HG03342 (cell line): Measurements from ENCODE around the gene PIP5K1C.

Experiments used
- ATAC-seq: cut with Tn5 transposase; IDR thresholded peaks from one replicate; pipeline ENCODE4 v1.9.1; 2021; ENCODE audit warnings: mild to moderate bottlenecking, moderate library complexity; ENCODE audit not compliant: unreplicated experiment

Gene PIP5K1C

DNA sequence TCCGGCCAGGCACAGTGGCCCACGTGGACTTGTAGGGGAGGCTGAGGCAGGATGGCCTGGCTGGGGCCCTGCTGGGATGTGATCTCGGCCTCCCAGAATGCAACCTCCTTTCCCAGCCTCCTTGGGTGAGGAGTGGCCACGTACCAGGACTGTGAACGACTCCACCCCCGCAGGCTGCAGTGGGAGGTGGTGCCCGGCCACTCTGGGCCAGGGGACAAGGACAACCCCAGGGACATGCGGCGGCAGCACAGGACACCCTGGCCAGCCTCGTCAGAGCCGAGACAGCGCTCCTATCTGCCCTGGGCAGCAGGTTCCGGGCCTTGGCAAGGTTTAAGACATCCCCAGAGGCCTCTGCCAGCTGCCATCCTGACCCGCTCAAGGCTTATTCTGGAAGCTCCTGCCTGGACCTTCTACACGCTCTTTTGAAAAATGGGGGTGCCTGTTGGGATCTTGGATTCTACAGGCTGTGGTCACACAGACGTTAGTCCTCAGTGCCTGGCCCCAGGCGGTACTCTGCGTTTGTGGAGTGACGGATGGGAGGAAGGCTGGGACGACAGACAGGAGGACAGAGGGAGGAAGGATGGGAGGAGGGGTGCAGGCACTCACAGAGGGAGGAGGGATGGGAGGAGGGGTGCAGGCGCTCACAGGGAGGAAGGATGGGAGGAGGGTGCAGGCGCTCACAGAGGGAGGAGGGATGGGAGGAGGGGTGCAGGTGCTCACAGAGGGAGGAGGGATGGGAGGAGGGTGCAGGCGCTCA is 53.8 kb downstream of the PIP5K1C start:
- no peak for ATAC-seq

DNA sequence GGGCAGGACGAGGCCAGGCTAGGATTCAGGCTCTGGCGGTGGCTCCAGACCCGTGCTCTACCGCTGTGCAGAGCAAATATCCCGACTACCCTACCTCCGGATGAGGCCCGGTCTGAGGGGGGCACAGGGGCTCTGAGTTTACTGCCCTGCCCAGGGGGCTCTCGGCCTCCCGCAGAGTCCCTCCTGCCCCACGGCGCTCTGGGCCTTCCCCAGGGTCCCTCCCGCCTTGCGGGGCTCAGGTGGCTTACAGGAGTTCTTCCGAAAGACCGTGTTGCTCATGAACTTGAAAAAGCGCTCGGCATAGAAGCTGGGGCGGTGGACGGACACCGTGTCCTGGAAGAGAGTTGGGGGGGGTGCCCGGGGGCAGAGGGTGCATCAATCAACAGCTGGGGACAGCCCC is 54.5 kb downstream of the PIP5K1C start:
- no peak for ATAC-seq

DNA sequence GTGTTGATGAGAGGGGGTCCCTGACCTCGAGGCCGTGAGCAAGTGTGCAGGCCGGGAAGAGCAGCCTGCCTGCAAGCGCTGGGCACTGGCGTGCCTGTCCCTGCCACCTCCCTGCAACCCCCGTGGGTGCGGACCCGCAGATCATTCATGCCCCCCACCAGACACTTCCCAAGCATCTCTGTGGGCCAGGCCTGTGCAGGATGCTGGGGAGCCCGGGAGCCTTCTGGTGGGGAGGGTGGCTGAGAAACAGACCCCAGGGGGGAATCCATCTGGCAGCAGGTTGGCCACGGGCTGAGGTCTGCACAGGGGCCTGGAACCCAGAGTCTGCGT is 55.2 kb downstream of the PIP5K1C start:
- no peak for ATAC-seq

DNA sequence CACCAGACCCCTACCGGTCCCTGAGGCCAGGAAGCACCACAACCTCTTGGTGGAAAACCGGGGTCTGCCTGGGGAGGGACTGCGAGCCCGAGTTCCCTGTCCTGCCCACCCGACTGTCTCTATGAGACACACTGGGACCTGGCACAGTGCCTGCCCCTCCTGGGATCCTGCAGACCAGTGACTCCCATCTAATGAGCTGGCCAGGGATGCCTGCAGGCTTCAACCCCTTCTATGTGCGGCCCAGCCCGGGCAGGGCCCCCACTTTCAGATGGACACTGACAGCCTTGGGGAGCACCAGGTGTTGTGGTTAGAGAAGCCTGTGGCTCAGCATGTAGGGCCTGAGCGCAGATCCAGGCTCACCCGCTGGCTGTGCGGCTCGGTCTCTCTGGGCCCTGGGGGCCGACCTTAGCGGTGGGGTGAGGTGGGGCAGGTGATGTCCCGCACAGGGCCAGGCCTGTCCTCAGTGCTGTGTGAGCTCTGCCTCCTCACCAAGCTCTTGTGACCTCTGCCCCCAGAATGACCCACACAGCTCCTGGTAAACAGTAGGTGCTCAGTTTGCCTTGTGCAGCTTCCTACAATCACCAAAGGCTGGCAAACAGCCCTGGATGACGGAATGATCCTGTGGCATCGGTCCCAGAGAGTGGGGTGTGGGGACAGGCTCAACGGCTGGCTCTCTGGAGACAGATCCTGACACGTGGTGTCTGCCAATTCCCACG is 55.8 kb downstream of the PIP5K1C start:
- no peak for ATAC-seq

DNA sequence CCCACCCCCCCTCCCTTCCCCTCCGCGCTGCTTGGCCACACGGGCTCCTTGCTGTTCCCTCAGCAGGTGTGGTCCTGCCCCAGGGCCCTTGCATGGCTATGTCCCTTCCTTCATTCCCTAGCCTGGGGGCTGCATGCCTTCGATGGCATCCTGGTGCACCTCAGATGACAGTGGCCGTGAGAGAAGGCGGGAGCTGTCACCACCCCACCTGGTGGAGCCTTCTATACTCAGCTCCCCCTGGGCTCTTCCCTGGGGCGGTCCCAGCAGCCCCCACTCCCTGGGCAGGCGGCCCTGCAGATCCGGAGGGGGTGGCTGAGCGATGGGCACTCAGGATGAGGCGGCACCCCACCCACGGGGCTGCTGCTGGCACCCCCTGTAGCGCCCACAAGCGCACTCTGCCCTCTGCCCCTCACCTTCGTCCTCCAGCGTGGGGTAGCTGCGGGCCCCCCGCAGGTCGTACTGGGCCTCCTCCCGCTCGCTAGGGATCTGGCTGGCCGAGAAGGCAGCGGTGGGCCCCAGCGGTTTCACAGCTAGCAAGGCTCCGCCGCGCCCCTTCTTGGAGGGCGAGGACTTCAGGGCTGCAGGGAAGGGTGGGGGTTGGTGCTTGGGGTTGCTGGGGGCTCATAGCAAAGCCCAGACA is 56.5 kb downstream of the PIP5K1C start:
- ATAC-seq, result no peak

DNA sequence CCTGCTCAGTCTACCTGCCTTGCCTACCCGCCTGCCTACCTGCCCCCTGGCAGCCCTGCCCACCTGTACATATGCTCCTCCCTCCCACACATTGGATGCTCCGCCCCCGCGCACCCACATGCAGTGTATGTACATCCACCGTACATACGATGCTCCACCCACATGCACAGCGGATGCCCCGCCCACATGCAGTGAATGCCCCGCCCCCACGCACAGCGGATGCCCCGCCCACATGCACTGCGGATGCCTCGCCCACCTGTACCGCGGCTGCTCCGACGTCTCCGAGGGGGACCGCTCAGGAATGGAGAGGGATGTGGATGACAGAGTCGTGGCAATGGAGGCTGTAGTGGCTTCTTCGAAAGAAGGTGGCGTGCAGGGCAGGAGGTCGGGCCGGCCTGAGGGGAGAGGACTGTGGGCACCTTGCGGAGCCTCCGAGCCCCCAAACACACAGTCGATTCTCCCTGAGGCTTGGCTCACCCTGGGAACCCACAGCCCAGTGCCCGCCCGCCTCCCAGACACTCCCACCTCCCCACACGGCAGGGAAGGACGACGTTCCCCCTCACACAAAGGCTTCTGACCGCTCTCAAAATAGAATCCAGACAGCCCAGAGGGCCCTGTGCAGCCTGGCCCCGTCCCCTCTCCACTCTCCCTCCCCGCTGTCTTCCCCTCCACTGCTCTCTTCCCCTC is 57.1 kb downstream of the PIP5K1C start:
- ATAC-seq, result no peak

DNA sequence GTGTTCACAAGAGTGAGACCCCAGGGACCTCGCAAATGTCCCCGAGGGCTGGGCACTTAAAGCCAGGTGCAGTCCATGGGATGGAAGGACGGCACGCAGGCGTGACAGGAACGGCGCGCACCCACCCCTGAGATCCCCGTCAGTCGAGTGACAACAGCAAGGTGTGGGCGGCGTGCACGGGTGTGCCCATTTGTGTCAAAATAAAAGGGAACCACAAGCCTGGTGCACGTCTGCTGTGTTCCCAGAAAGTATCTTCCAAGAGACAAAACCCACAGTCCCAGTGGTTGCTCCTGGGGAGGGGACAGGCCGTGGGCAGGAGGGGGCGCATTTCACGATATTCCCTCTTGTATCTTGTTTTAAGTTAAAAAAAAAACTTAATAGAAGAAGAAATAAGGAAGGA is 58.0 kb downstream of the PIP5K1C start:
- no peak for ATAC-seq

DNA sequence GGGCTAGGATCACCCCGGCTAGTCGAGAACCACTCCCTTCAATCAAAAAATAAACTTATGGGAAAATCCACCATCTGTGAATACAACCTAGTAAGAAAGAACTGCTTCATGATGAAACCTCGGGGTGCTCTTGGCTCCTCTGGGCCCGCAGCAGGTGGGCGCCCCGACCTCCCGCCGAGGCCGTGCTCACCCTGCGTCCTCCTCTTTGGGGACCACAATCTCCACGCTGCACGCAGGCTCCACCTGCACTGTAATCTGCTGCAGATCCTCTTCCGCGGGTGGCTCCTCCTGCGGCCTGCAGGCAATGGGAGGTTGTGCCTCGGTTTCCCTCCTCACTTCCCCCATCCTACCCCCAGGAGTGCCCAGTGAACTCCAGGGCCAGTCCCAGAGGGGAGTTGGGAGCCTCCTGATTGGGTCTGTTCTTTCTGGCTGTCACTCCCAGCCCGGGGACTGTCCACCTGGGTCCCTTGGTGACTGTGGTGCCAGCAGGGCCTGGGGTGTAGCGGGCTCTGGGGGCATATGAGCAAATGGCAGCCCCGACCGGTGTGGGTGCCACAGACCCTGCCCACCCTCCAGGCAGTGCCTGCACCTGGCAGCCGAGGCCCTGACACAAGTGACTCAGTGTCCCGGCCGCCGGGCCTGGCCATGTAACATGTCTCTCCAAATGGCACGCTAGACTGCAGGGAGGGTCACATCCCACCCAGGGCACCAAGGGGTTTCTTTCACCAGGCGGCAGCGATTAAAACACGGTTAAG is 58.6 kb downstream of the PIP5K1C start:
- ATAC-seq, result no peak

DNA sequence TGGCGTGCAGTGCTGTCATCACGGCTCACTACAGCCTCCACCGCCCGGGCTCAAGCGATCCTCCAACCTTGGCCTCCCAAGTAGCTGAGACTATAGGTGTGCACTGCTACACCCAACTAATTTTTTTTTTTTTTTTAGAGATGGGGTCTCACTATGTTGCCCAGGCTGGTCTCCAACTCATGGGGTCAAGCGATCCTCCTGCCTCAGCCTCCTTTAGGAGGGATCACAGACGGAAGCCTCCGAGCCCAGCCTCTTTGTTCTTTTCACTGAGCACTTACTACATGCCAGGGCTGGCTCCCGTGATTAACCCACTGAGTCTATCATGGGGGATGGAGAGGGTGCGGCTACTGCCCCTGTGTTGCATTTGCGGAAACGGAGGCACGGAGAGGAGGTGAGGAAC is 60.8 kb downstream of the PIP5K1C start:
- no peak for ATAC-seq

DNA sequence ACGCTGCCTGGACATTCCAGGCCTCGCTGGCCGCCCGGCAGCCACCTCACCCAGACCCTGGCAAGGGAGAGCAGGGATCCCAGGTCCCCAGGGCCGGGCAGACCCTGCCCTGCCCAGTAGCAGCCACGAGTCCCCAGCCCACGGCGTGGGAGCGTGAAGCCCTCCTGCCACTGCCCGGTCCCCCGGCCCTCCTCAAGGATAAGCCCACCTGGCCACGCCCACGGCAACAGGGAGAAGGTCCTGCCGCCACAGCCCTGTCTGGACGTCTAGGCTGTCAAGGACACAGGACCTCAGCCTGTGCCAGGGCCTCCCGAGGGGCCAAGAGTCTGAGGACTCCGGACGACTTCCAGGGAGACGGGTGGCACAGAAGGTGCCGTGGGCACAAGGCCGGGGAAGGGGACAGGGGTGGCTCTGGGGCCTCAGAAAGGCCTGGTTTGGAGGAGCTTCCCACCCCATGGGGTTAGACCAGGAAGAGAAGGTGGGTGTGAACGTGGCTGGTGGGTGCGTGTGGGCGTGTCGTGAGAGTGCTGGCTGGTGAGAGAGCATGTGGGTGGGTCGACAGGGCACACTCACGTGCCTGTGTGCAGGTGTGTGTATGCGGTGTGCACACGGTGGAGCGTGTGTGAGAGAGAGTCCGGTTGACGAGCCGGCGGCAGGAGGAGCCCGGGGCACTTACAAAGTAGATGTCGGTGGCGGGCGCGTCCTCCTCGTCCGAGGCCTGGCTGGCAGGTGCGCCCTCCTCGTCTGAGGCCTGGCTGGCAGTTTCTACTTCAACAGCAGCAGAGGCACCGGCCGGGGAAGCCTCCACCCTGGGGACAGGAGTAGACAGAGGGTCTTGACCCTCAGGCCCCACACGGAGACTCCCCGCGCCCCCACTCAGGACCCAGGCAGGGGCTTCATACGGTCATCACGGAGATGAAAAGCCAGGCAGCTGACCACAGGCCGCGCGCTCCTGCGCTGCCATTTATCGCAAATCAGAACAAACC is 61.8 kb downstream of the PIP5K1C start:
- no peak for ATAC-seq

DNA sequence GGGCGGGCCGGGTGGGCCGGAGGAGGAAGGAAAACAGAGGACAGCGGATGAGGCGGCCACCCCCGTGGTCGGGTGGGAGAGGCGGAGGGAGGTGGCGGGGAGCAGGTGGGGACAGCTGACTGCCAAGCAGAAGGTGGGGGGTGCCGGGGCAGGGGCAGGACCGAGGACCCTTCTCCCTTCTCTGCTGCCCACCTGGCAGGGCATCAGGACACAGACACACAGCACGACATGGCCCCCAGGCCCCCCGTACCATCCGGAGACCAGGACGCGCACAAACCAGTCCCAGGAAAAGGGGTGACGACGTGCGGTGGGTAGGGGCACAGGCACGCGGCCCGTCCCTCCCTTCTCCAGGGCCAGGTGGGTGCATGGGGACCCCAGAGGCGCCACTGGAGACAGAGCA is 62.6 kb downstream of the PIP5K1C start:
- ATAC-seq, result no peak

DNA sequence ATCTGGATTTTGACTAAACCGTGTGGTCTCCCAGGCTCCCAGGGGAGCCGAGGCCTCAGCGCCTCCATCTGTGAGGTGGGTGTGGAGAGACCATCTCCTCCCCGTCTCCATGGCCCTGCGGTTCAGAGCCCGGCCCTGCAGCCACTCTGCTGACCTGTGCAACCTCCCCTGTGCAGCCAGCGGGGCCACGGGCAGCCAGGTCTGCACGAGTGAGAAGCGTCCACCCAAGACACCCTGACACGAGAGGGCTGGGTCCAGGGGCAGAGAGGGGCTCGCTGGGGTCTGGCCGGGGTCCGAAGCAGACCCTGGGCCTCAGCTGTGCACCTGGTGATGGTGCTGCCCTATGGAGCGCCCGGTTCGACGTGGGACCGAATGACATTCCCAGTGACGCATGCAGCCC is 63.3 kb downstream of the PIP5K1C start:
- no peak for ATAC-seq

DNA sequence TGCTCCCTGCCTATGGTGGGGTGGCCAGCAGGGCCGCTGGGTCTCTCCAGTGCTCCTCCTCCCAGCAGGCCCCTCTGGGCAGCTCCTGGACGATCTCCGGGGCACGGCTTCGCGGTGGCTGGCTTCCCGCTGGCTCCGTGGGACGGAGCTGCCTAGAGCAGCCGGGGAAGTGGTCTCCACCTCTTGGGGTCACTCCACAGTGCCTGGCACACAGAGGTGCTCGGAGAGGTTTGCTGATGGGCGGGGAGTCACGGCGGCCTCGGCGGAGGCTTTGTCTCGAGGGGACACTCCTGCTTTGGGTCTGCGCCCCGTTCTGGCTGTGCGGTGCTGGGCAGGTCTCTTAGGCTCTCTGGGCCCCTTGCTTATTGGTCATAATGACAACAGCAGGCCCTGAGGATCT is 63.8 kb downstream of the PIP5K1C start:
- no peak for ATAC-seq

DNA sequence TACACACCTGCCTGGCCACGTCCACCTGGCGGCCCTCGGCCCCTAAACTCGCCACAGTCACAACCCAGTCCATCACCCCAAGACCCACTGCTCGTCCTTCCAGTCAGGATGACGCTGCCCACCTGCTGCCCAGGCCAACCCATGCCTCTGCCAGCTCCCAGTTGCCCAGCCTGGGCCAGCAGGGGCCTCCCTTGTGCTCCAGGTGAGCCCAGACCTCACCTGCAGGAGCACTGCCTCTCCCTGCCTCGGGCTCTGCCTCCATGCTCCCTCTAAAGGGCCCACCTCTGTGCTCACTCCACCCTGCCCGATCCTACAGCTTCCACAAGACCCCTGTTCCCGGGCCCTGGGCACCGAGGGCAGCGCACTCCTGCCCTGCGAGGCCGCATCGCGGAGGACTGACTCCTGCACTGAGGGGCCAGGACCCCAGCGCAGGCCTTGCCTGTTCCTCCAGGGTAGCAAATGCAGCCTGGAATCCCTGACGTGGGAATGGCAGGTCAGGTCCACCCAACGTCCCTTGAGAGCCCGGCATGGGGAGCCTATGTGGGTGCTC is 65.7 kb downstream of the PIP5K1C start:
- ATAC-seq, result no peak

DNA sequence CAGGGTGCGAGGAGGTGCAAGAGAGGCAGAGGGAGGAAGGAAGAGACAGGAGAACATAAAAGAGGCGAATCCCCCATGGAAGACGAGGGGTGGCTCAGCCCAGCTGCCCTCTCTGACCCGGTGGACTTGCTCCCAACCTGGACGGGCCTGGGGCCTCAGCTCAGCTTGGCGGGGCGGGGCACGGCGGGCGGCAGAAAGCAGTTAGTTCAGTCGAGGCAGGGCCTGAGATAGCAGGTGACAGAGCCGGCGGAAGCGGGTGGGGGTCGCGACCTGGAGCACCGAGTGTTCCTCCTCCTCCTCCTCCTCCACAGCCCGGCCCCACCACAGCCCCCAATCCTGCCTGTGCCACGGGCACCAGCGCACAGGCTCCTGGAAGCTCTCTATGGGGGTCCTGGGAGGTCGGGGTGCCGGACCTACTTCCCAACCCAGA is 66.7 kb downstream of the PIP5K1C start:
- no peak for ATAC-seq

DNA sequence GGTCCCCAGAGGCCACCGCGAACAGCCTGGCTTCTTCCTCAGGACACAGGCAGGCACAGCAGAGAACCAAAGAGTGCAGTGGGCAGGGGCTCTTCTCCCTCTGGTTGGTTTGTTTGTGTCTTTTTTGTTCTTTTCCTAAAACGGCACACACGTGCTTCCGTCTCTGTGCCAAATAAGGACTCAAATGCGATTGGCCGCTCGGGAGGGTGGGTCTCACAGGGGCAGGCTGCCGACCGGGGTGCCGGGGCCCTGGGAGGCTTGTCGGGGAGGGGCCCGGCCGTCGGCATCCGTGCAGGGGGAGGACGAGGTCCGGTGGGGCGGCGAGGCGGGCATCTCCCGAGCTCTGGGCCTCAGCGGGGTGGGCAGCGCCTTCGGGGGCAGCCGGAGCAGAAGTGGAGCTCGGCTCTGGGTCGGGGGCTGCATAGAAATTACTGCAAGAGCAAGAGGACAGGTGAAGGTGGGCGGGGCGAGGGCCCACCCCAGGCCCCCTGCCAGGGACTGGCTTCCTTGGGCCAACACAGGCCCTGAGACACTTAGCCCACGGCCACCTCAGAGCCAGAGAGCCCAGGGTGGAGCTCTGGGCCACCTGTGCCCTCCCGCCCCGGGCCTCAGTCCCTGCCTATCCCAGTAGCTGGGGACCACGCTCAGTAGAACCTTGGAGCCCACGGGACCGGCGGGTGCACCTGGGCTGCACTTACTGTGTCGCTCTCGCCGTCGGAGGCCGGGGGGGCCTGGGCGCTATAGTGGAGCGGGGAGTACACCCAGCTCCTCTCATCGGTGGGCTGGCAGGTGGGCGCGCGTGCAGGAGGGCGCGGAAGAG is 67.3 kb downstream of the PIP5K1C start:
- ATAC-seq, result no peak

DNA sequence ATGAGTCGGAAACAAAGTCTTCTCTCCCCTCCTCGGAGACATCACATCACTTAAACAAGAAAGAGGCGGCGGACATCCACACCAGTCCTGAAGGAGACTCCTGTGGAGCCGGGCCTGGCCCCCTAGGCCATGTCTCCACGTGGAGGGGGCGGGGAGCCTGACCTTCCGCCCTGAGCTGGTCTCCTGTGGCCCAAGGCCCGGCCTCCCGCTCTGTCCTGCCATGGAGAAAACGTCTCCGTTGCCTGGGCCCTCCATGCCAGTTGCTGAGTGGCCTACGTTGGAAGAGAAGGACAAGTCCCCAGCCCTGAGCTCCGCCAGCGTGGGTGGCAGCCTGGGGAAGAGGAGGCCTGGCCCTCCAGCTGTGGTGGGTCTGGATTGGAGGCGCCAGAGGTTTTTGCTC is 68.2 kb downstream of the PIP5K1C start:
- no peak for ATAC-seq

DNA sequence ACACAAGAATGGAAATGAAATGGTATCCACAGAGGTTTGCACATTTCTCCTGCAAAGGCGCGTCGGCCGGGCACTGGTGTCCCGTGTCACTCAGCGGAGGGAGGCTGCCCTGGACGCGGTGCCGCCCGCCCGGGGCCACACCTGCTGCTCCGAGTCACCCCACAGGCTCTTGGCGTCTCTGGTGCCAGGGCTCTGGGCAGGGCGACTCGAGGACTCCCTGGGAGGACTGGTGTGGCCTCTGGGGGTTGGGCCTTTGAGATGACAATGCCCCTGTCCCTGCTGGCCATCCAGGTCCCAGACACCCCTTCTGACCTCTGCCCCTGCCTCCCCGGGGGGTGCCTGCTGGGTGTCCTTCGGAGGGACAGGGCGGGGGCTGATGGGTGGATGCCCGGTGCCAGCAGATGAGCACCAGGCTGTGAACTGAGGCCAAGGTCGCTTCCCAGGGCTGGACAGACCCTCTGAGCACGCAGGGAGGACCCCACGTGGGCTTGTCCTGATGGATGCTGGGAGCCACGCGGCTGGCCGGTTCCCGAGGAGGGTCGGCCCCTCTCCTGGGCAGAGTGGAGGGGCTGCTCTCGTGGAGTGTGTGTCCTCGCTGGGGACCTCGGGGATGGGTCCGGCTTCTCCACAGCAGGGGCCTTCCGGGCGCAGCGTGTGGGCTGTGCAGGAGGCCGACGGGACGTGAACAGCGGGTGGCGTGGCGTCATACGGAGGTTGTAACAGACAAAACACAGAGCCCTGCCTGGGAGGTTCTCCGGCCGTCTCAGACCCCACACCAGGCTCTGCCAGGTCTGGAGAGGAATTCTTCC is 69.0 kb downstream of the PIP5K1C start:
- ATAC-seq, result no peak
